ENCODE data around the gene STX5.

GRCh38 chr11:62860835-62861563 is 29.1 kb upstream of the STX5 start:
- TF ChIP-seq CTCF (IDR thresholded peaks at IDR 0.05 in 2 of 3, conservative IDR thresholded peaks at IDR 0.05 in 1 of 3; ENCODE audit: insufficient read depth in 2 of 3, low read depth in 1 of 3, low read length in 3 of 3), result no peak
- no peak for TF ChIP-seq THAP7 (CRISPR knock-in tag; IDR thresholded peaks at IDR 0.05)

Data from K562 (cell line).